ENCODE results near the gene SLC15A4. TPM values are rescaled to one million over a fixed set of nuclear protein-coding genes. Genes with fewer than 3 reads are reported as not detected.
"Not testable (repeated sequence)": the region's sequence is repeated elsewhere in the genome, so short reads cannot be mapped to it uniquely, and the experiment has no call there.

The SLC15A4 gene
- total and polyA plus RNA-seq, 8 donors, result 0.89 to 37.8 (median 4.2) TPM

- DNase-seq, result no peak
- Histone ChIP-seq H3K4me1 (no peaks in the 10 kb centered on the region), H3K27me3 (no peaks in the 10 kb centered on the region), H3K4me3 (no peak overlapping the region), H3K9me3 (no peaks in the 10 kb centered on the region), H3K27ac (no peak overlapping the region), H3K36me3 (no peaks in the 10 kb centered on the region)
- 72 to 89% (median 87%) methylated on average over 4 of the region's 4 CpGs for WGBS, 5 donors
- TF ChIP-seq EP300 (IDR thresholded peaks at IDR 0.05), result no peak
- TF ChIP-seq POLR2AphosphoS5 (IDR thresholded peaks at IDR 0.05), result no peak
- TF ChIP-seq POLR2A (IDR thresholded peaks at IDR 0.05), result no peak
- TF ChIP-seq, protein P1, sequence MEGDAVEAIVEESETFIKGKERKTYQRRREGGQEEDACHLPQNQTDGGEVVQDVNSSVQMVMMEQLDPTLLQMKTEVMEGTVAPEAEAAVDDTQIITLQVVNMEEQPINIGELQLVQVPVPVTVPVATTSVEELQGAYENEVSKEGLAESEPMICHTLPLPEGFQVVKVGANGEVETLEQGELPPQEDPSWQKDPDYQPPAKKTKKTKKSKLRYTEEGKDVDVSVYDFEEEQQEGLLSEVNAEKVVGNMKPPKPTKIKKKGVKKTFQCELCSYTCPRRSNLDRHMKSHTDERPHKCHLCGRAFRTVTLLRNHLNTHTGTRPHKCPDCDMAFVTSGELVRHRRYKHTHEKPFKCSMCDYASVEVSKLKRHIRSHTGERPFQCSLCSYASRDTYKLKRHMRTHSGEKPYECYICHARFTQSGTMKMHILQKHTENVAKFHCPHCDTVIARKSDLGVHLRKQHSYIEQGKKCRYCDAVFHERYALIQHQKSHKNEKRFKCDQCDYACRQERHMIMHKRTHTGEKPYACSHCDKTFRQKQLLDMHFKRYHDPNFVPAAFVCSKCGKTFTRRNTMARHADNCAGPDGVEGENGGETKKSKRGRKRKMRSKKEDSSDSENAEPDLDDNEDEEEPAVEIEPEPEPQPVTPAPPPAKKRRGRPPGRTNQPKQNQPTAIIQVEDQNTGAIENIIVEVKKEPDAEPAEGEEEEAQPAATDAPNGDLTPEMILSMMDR (IDR thresholded peaks at IDR 0.05), result no peak
- intact Hi-C loops (cut with DNase I; ENCODE audit: low total_unique reads), result no loop called here
Observed at GRCh38 chr12:128843538-128843937, 19.8 kb upstream of the SLC15A4 start.

DNA sequence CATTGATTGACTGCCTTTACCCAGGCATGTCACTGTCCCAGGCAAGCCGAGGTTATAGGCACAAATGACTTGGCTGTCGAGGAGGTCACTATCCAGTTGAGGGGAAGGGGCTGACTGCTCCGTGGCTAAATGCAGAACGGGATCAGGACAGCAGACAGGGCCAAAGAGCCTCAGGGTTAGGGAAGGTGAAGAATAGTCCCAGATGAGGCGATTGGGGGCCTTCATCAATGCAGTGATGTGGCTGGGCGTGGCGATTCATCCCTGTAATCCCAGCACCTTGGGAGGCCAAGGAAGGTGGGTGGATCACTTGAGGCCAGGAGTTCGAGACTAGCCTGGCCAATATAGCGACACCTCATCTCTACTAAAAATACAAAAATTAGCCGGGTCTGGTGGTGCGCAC lies 18.8 kb upstream of the SLC15A4 start:
- no peak for TF ChIP-seq POLR2A (IDR thresholded peaks at IDR 0.05)
- 84 to 93% (median 89%) methylated on average over 11 of the region's 11 CpGs for WGBS, 5 donors
- no peaks in the 10 kb centered on the region for H3K27me3 ChIP-seq
- no peaks in the 10 kb centered on the region for H3K9me3 ChIP-seq
- no peak overlapping the region for H3K27ac ChIP-seq
- no peak for DNase-seq
- no peaks in the 10 kb centered on the region for H3K36me3 ChIP-seq
- intact Hi-C loops (cut with DNase I; ENCODE audit: low total_unique reads), result no loop called here
- no peak overlapping the region for H3K4me3 ChIP-seq
- H3K4me1 ChIP-seq, result no peaks in the 10 kb centered on the region

- Histone ChIP-seq H3K9me3 (no peaks in the 10 kb centered on the region), H3K4me1 (no peaks in the 10 kb centered on the region), H3K27me3 (no peaks in the 10 kb centered on the region), H3K27ac (no peak overlapping the region), H3K4me3 (no peak overlapping the region), H3K36me3 (no peaks in the 10 kb centered on the region)
- DNase-seq, result peak in 1 of 2 donors; percentile 23
- 35 to 65% (median 53%) methylated on average over 8 of the region's 8 CpGs for WGBS, 5 donors
- TF ChIP-seq POLR2AphosphoS5 (IDR thresholded peaks at IDR 0.05) (no peak), POLR2A (IDR thresholded peaks at IDR 0.05) (no peak), EP300 (IDR thresholded peaks at IDR 0.05) (no peak)
- TF ChIP-seq, protein P1 (IDR thresholded peaks at IDR 0.05), result no peak
- intact Hi-C loops (cut with DNase I; ENCODE audit: low total_unique reads), result no loop called here
Observed at GRCh38 chr12:128840862-128841468, 17.2 kb upstream of the SLC15A4 start.

GRCh38 chr12:128839885-128840284 lies 16.1 kb upstream of the SLC15A4 start:
- H3K27me3 ChIP-seq; DNase-seq; H3K36me3 ChIP-seq; intact Hi-C loops (cut with DNase I; ENCODE audit: low total_unique reads); H3K9me3 ChIP-seq; H3K4me3 ChIP-seq; H3K27ac ChIP-seq; H3K4me1 ChIP-seq: not testable (repeated sequence)
- 72 to 81% (median 75%) methylated on average over 12 of the region's 12 CpGs for WGBS, 5 donors

DNA sequence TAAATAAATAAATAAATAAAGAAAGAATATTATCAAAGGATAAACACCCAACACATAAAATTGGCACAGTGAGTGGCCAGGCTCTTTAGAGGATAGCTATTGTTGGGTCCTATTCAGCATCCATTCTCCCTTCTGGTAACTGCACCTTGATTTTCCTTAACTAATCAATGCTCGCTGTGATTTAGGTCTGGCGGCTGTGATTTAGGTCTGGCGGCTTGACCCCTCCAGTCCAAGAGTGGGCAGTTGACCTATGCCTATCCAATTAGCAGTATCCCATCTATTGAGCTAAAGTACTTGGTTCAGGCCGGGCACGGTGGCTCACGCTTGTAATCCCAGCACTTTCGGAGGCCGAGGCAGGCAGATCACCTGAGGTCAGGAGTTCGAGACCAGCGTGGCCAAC lies 9.7 kb upstream of the SLC15A4 start:
- Histone ChIP-seq H3K4me1 (no peaks in the 10 kb centered on the region), H3K27ac (no peak overlapping the region), H3K9me3 (no peaks in the 10 kb centered on the region), H3K36me3 (no peaks in the 10 kb centered on the region), H3K4me3 (no peak overlapping the region), H3K27me3 (no peaks in the 10 kb centered on the region)
- intact Hi-C loops (cut with DNase I; ENCODE audit: low total_unique reads), result no loop called here
- DNase-seq, result no peak
- WGBS, 5 donors, result 95 to 99% (median 96%) methylated on average over 10 of the region's 10 CpGs
- TF ChIP-seq POLR2AphosphoS5 (IDR thresholded peaks at IDR 0.05) (no peak), EP300 (IDR thresholded peaks at IDR 0.05) (no peak), POLR2A (IDR thresholded peaks at IDR 0.05) (no peak)
- TF ChIP-seq, protein P1 (IDR thresholded peaks at IDR 0.05), result no peak

All from stomach (tissue), 9 donors.